LNCaP clone FGC (cell line): Measurements from ENCODE around the gene CHD1.

Experiments used
- DNase-seq: peaks from one replicate; pipeline ENCODE4 v3.0.0-alpha.2; 2011; ENCODE audit warnings: low read depth
- H3K4me3 ChIP-seq: 2 replicates; pipeline ENCODE4 v1.5.1; 2011; ENCODE audit warnings: mild to moderate bottlenecking, low read depth, low read length, control low read depth
- CTCF ChIP-seq: IDR thresholded peaks from 2 replicates; pipeline ENCODE4 v1.5.1; 2012; ENCODE audit warnings: mild to moderate bottlenecking; ENCODE audit not compliant: control insufficient read depth, insufficient read depth; ENCODE audit errors: extremely low read depth

The CHD1 gene

GRCh38 chr5:98872674-98873073 is 56.1 kb downstream of the CHD1 start:
- no peak for TF ChIP-seq CTCF
- H3K4me3 ChIP-seq = no peak overlapping the region
- no peak for DNase-seq

- no peak overlapping the region for H3K4me3 ChIP-seq
- no peak for DNase-seq
- no peak for TF ChIP-seq CTCF
Measured at GRCh38 chr5:98865690-98866089, 63.1 kb downstream of the CHD1 start.

- no peak for DNase-seq
- H3K4me3 ChIP-seq = no peak overlapping the region
- TF ChIP-seq CTCF = no peak
Measured at GRCh38 chr5:98847054-98847453, 81.8 kb downstream of the CHD1 start.

- TF ChIP-seq CTCF = no peak
Measured at GRCh38 chr5:98846520-98846919, 82.3 kb downstream of the CHD1 start.

GRCh38 chr5:98845878-98846277 is 82.9 kb downstream of the CHD1 start:
- no peak for TF ChIP-seq CTCF
- no peak for DNase-seq
- no peak overlapping the region for H3K4me3 ChIP-seq

More at GRCh38 chr5:98846520-98846919, 82.3 kb downstream of the CHD1 start:
- no peak for DNase-seq
- H3K4me3 ChIP-seq = no peak overlapping the region

GRCh38 chr5:98844865-98845264 is 83.9 kb downstream of the CHD1 start:
- H3K4me3 ChIP-seq = no peak overlapping the region
- DNase-seq = no peak
- TF ChIP-seq CTCF = no peak

GRCh38 chr5:98843481-98843880 is 85.3 kb downstream of the CHD1 start:
- no peak overlapping the region for H3K4me3 ChIP-seq
- DNase-seq = no peak
- no peak for TF ChIP-seq CTCF
